ENCODE data around the gene SCN4B.

GRCh38 chr11:118167253-118167652 lies 14.6 kb upstream of the SCN4B start:
- TF ChIP-seq CTCF (IDR thresholded peaks at IDR 0.05; ENCODE audit: insufficient read depth, low read depth, low read length) (no peak), EZH2 (IDR thresholded peaks at IDR 0.05; ENCODE audit: insufficient read depth, low read length) (no peak)
